GM19193 (cell line): ENCODE data around the gene ZNF691.

Experiments used
- POLR2A ChIP-seq: IDR thresholded peaks from 4 replicates; pipeline ENCODE4 v1.6.1; 2011; ENCODE audit not compliant: insufficient read depth, insufficient read length; ENCODE audit errors: extremely low read depth

Gene ZNF691

DNA sequence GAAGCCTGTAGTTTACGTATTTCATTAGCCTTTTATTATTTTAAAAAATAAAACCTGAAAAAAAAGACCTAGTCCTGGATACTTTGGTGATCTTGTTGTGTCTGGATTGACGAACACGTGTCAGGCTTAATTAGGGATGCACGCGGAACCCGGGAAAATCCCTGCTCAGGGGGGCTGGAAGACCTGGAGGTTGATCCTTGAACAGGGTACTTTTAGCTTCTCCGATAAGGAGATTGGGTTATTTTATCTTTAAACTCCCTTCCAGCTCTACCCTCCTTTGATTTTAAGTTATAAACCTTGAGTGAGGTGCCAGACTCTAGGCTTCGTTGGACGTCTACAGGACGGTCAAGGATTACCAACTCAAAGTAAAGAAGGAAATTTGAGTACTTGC is 552 bp upstream of the ZNF691 start:
- TF ChIP-seq POLR2A, result no peak

DNA sequence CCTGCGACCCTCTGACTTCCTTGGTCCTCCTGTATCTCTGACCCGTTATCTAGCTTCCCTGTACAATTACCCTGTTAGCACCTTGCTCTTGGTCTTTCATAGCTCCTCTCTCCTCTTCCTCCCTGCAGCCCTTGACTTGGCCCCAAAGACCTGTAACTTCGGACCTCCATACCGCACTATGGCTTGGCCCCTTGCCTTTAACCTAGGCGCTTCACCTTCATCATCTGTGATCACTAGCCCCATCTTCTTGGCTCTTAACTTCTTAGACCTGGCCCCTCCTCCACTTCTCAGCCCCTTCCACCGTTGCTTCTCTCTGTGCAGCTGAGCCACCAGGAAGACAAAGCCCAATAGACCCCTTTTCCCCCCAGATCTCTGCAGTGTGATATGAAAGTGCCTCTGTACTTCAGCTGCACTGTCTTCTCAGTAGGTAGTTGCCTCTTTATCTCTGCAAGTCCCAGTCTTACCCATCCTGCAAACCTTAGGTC is 740 bp downstream of the ZNF691 start:
- no peak for TF ChIP-seq POLR2A

GRCh38 chr1:42847721-42848460 is 1.5 kb downstream of the ZNF691 start:
- TF ChIP-seq POLR2A, result no peak

DNA sequence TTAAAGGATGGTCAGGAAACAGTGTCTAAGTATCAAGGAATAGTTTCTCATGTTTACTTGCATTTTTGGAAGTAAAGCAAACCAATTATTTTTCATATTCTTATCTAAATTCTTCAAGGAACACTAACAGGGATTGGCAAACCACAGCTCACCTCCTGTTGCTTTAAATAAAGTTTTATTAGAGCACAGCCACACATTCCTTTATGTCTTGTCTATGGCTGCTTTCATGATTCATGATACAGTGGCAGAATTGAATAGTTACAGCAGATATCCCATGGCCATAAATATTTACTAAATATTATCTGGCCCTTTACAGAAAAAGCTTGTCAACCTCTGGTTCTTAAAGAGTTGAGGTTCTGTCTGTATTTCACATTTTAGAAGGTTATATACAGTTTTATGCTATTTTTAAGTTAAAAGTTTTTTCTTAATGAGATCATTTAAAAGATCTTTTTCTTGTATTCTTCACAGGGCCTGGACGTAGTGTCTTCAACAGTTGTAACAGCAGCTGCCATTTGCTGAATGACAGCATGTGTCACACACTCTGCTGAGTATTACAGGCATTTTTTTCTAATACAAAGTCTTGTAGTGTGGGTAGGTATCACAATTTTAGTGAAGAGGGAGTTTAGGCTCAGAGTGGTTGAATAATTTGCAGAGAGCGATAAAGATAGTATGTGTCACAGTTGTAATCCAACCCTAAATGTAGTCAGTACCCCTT is 2.6 kb downstream of the ZNF691 start:
- TF ChIP-seq POLR2A, result no peak

GRCh38 chr1:42849944-42850343 is 3.5 kb downstream of the ZNF691 start:
- TF ChIP-seq POLR2A, result no peak

GRCh38 chr1:42851420-42851819 is 5.0 kb downstream of the ZNF691 start:
- TF ChIP-seq POLR2A, result no peak

DNA sequence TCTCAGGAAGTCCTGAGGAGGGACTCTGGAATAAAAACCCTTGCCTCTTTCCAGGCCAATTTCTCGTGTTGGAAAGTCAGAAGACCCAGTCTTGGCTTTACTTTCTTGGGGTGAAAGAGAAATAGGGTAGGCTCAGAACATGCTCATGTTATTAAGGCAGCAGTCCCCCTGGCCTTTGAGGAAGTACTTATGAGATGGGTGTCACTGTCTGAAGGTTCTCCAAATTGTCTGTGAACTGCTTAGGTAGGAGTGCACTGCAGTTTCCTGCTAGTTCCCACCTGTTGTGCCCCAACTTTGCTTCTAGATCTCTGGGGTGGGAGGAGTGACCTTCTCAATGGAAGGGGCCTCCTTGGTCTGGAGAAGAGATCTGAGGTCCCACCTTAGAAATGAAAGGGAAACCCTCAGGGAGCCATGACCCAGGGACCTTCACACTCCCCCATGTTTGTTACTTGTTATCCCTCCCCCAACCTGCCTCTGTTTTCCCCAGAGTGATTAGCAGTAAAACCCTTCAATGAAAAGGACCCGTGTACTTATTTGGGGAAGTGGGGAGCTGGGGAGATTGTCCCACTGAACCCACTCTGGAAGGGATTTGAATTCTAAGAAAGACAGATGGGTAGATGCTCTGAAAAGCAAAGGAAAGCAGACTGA is 5.7 kb downstream of the ZNF691 start:
- no peak for TF ChIP-seq POLR2A

GRCh38 chr1:42852608-42852980 is 6.2 kb downstream of the ZNF691 start:
- no peak for TF ChIP-seq POLR2A

DNA sequence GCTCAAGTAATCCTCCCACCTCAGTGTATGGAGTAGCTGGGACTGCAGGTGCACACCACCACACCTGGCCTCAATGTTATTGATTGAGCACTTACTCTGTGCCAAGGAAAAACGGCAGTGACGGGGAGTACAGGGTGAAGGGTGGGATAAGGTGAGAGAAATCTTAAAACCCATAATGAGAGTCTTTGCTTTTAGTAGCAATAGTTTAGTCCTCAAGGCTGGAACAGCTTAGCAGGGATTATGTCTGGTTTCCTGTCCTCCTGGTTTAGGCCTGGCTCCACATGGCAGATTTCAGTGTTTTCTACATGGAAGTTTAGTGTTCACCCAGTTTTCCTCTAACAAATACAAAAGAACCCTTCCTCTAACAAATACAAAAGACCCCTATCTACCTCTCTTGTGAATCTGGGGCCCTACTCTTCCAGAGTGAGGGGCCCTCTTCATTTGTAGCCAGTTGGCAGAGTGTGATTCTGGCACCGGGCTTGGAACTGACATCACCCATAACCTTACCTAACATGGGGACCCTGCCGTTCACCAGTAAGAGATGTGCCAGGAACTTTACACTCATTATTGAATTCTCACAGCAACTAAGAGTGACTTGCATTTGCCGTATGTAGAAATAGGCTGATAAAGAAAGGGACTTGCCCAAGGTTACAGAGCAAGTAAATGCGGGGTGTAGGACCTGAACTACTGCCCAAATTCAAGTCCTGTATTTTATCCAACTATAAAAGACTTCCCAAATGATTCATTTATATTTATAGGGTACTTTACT is 6.9 kb downstream of the ZNF691 start:
- no peak for TF ChIP-seq POLR2A

DNA sequence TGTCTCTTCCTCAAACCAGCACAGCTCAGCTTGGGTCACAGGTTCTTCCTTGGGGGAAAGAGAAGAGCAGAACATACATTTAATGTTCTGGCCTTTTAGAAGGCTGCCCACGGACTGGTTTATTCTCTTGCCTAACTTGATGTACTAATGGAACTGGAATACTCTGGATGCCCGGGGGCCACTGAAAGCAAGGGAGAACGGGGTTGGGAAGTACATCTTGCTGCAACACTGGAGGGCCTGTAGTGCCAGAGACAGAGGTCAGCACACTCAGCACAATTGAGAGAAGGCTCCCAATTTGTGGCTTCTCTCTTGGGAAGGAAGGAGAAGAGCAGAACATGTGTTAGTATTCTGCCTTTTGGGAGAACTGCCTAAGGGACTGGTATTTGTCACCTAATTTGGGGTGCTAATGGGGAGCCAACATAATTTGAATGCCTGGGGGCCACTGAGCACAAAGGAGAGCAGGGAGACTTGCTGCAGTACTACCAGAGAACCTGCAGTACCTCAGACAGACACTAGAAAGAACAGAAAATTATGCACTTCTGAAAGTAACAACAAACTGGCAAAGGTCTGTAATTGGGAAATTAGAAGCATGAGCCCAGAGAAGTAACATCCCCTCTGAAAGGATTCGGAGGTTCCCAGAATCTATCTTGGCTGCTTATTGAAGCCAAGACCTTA is 14.1 kb downstream of the ZNF691 start:
- TF ChIP-seq POLR2A, result no peak

DNA sequence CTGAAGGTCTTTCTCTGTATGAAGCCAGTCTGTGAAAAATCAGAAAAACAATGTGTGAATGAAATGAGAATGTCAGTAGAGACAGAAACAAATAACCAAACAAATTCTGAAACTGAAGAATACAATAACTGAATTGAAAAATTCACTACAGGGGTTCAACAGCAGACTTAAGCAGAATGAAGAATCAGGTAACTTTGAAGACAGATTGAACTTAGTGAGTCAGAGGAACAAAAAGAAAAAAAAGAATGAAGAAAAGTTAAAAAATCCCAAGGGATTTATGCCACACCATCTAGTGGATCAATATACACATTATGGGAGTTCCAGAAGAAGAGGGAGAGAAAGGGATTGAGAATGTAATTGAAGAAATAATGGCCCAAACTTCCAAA is 14.6 kb downstream of the ZNF691 start:
- TF ChIP-seq POLR2A, result no peak

DNA sequence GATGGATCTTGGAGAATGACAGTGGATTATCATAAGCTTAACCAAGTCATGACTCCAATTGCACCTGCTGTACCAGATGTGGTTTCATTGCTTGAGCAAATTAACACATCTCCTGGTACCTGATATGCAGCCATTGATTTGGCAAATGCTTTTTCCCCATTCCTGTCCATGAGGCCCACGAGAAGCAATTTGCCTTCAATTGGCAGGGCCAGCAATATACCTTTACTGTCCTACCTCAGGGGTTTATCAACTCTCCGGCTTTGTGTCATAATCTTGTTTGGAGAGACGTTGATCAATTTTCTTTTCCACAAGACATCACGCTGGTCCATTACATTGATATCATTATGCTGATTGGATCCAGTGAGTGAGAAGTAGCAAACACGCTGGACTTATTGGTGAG is 20.1 kb downstream of the ZNF691 start:
- no peak for TF ChIP-seq POLR2A

- TF ChIP-seq POLR2A, result no peak
These were observed 27.3 kb downstream of the ZNF691 start for GRCh38 chr1:42873670-42874069.

- TF ChIP-seq POLR2A, result no peak
These were observed 29.6 kb downstream of the ZNF691 start for GRCh38 chr1:42876009-42876408.
